Pancreas (tissue), 10 donors: ENCODE results near the gene PRXL2A. TPM values are rescaled to one million over a fixed set of nuclear protein-coding genes. Genes with fewer than 3 reads are reported as not detected.
A peak's percentile ranks its signal among the peaks of the same experiment; 100 is the strongest.

Experiments used
- ATAC-seq, 4 donors: fragments of 200-7000 bp; cut with Tn5 transposase; one replicate each; pipeline versions ENCODE4 v1.8.0 to v1.9.1; 2020; ENCODE audit warnings: mild to moderate bottlenecking in 4 of 4, moderate library complexity in 4 of 4
- DNase-seq, 6 donors: peaks; one replicate each; pipeline ENCODE4 v3.0.0-alpha.2; 2020
- FAIRE-seq: peaks from 2 replicates; lab custom pipeline; 2012; peaks lifted over from hg19 to GRCh38; lab: Jason Lieb, UNC
- H3K27ac ChIP-seq, 4 donors: fragments of 200-600 bp; sonication (generic); 1 replicate in 3 of 4; 2 replicates in 1 of 4; pipeline versions ENCODE4 v1.5.0 to v1.8.0; 2020
- H3K27me3 ChIP-seq, 4 donors: fragments of 200-600 bp; one replicate each; pipeline ENCODE4 v1.8.0; 2021
- H3K36me3 ChIP-seq, 3 donors: fragments of 200-600 bp; sonication (generic) in 1 of 3; one replicate each; pipeline versions ENCODE4 v1.5.0 to v1.8.0; 2020 to 2021
- H3K4me1 ChIP-seq, 3 donors: fragments of 200-600 bp; one replicate each; pipeline ENCODE4 v1.8.0; 2021
- H3K4me3 ChIP-seq, 4 donors: fragments of 200-600 bp; sonication (generic) in 2 of 4; one replicate each; pipeline versions ENCODE4 v1.5.0 to v1.8.0; 2020 to 2021
- H3K9me3 ChIP-seq, 4 donors: fragments of 200-600 bp; one replicate each; pipeline ENCODE4 v1.8.0; 2021
- CTCF ChIP-seq, 4 donors: fragments of 200-600 bp; sonication (generic) in 3 of 4; IDR thresholded peaks; one replicate each; pipeline versions ENCODE4 v1.5.0 to v1.8.0; 2021; ENCODE audit warnings: antibody characterized with exemption in 4 of 4
- WGBS, 2 donors: extraction: QIAGEN DNeasy Blood & Tissue Kit; methylation state at CpG; one replicate each; pipeline ENCODE4 v1.1.7; 2013; 5-methylcytosine and 5-hydroxymethylcytosine counted together
- intact Hi-C, 3 donors: fragments of 100-400 bp; cut with DNase I; formaldehyde crosslinking; loops; one replicate each; pipeline versions ENCODE4 v1.11.1 to v1.14.2; 2022
- polyA plus RNA-seq, 2 donors: library from polyadenylated mRNA; stranded (reverse); fragments of 200-250 nt; gene quantifications; one replicate each; pipeline ENCODE4 v1.2.3, GENCODE V29; 2013
- total RNA-seq, 6 donors: library from RNA; stranded (reverse); fragmentation: NEBNext Ultra II Directional in 4 of 6; extraction: Animal tissue kit (Norgen Biotek cat#: 25700) in 4 of 6; gene quantifications; one replicate each; pipeline versions ENCODE4 v1.2.1 to v1.2.4, GENCODE V29; 2021 to 2023
- donor health status: healthy with polysubstance abuse.
- donor health status: DM: no; HTN: no; CAD: no; lungs with moderate emphysema.
- donor health status: DM: no; HTN: no; CAD: no.
- donor health status: control.
- donor health status: control.
- donor health status: Bipolar disorder and iron deficiency.
- donor health status: DM: yes; HTN: yes; CAD: no.
- donor health status: DM: no; HTN: no; CAD: no.
- donor health status: DM: no; HTN: no; CAD: no.
- donor health status: DM: yes; HTN: yes; CAD: no.

PRXL2A gene
- total and polyA plus RNA-seq, 8 donors: 18.2 to 39.8 (median 26.8) TPM

- no peaks in the 10 kb centered on the region for H3K9me3 ChIP-seq
- intact Hi-C loops: loop anchor here in 1 of 3 donors (10.0 kb wide), 1 partner anchor 63 kb away; no protein-coding TSS in a partner anchor
- no peaks in the 10 kb centered on the region for H3K4me1 ChIP-seq
- H3K4me3 ChIP-seq: no peak overlapping the region
- no peak overlapping the region for H3K27ac ChIP-seq
- FAIRE-seq: no peak
- no peaks in the 10 kb centered on the region for H3K27me3 ChIP-seq
- no peak for TF ChIP-seq CTCF (IDR thresholded peaks at IDR 0.05)
- no peak for DNase-seq
- WGBS, 2 donors: 86 to 90% methylated on average over 8 of the region's 8 CpGs
- H3K36me3 ChIP-seq: no peaks in the 10 kb centered on the region
- ATAC-seq: no peak
Measured at GRCh38 chr10:80441831-80442230, 33.5 kb downstream of the PRXL2A start.

GRCh38 chr10:80442879-80443278 lies 34.5 kb downstream of the PRXL2A start:
- no peak for TF ChIP-seq CTCF (IDR thresholded peaks at IDR 0.05)
- 75 to 78% methylated on average over 3 of the region's 3 CpGs for WGBS, 2 donors
- no peak for DNase-seq
- intact Hi-C loops: loop anchor here in 1 of 3 donors (10.0 kb wide), 1 partner anchor 62 kb away; no protein-coding TSS in a partner anchor
- H3K4me1 ChIP-seq: no peaks in the 10 kb centered on the region
- FAIRE-seq: no peak
- no peaks in the 10 kb centered on the region for H3K36me3 ChIP-seq
- H3K4me3 ChIP-seq: no peak overlapping the region
- H3K27ac ChIP-seq: no peak overlapping the region
- no peak for ATAC-seq
- no peaks in the 10 kb centered on the region for H3K27me3 ChIP-seq
- no peaks in the 10 kb centered on the region for H3K9me3 ChIP-seq

GRCh38 chr10:80443531-80443974 lies 35.2 kb downstream of the PRXL2A start:
- H3K4me1 ChIP-seq: no peaks in the 10 kb centered on the region
- no peak overlapping the region for H3K4me3 ChIP-seq
- FAIRE-seq: no peak
- H3K9me3 ChIP-seq: no peaks in the 10 kb centered on the region
- peak in 1 of 6 donors; percentile 34 for DNase-seq
- no peaks in the 10 kb centered on the region for H3K36me3 ChIP-seq
- 42 to 49% methylated on average over 6 of the region's 6 CpGs for WGBS, 2 donors
- intact Hi-C loops: loop anchor here in 1 of 3 donors (10.0 kb wide), 1 partner anchor 61 kb away; no protein-coding TSS in a partner anchor
- ATAC-seq: peak; percentile 46 to 77 (median 73)
- no peak overlapping the region for H3K27ac ChIP-seq
- TF ChIP-seq CTCF (IDR thresholded peaks at IDR 0.05): no peak
- H3K27me3 ChIP-seq: no peaks in the 10 kb centered on the region

GRCh38 chr10:80444124-80444523 lies 35.8 kb downstream of the PRXL2A start:
- ATAC-seq: no peak
- DNase-seq: no peak
- Histone ChIP-seq H3K27ac (no peak overlapping the region), H3K9me3 (no peaks in the 10 kb centered on the region), H3K4me3 (no peak overlapping the region), H3K27me3 (no peaks in the 10 kb centered on the region), H3K36me3 (no peaks in the 10 kb centered on the region), H3K4me1 (no peaks in the 10 kb centered on the region)
- no peak for TF ChIP-seq CTCF (IDR thresholded peaks at IDR 0.05)
- no peak for FAIRE-seq
- 57 to 76% methylated on average over 2 of the region's 2 CpGs for WGBS, 2 donors
- intact Hi-C loops: loop anchor here in 1 of 3 donors (10.0 kb wide), 1 partner anchor 61 kb away; no protein-coding TSS in a partner anchor

- intact Hi-C loops: loop anchor here (5.0 to 10.0 kb wide), 3 partner anchors 58 to 63 kb away; no protein-coding TSS in a partner anchor
- Histone ChIP-seq H3K9me3 (no peaks in the 10 kb centered on the region), H3K4me1 (no peaks in the 10 kb centered on the region), H3K27me3 (no peaks in the 10 kb centered on the region), H3K4me3 (no peak overlapping the region), H3K27ac (no peak overlapping the region), H3K36me3 (no peaks in the 10 kb centered on the region)
- TF ChIP-seq CTCF (IDR thresholded peaks at IDR 0.05): peak; percentile 37 to 78 (median 62)
- 19 to 20% methylated on average over 11 of the region's 11 CpGs for WGBS, 2 donors
- ATAC-seq: peak; percentile 93 to 98 (median 97)
- DNase-seq: peak; percentile 55 to 76 (median 68)
- FAIRE-seq: no peak
Measured at GRCh38 chr10:80444646-80445319, 36.4 kb downstream of the PRXL2A start.
